Measurements from ENCODE around the gene FITM1. TPM values are rescaled to one million over a fixed set of nuclear protein-coding genes. Genes with fewer than 3 reads are reported as not detected.

Gene FITM1
- total RNA-seq, 4 donors from 2014 or later: 0.27 to 0.67 TPM; not detected in 2

DNA sequence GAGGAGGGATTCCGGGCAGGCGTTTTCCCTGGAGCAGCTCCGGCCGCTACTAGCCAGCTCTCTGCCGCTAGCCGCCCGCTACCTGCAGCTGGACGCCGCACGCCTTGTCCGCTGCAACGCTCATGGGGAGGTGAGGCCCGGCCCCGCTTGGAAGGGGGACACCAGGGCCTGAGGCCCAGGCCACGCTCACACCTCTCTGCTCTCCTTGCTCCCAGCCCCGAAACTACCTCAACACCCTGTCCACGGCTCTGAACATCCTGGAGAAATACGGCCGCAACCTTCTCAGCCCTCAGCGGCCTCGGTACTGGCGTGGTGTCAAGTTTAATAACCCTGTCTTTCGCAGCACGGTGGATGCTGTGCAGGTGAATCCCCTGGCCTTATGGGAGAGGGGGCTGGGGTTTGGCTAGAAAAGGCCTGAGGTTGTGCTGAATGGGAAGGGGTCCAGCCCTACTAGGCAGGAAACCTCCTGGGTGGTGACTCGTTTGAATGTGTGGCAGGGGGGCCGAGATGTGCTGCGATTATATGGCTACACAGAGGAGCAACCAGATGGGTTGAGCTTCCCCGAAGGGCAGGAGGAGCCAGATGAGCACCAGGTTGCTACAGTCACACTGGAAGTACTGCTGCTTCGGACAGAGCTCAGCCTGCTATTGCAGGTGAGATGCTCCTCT lies 17.4 kb downstream of the FITM1 start:
- H3K36me3 ChIP-seq: peaks cover 0 to 46% of the 10 kb centered on the region in 2 donors

GRCh38 chr14:24149302-24149969 lies 19.0 kb downstream of the FITM1 start:
- TF ChIP-seq EP300 (IDR thresholded peaks at IDR 0.05) (no peak), CTCF (IDR thresholded peaks at IDR 0.05) (no peak), POLR2AphosphoS5 (IDR thresholded peaks at IDR 0.05) (no peak), POLR2A (IDR thresholded peaks at IDR 0.05) (no peak)
- no peak for ATAC-seq
- Histone ChIP-seq H3K27me3 (no peaks in the 10 kb centered on the region), H3K4me3 (no peak overlapping the region), H3K36me3 (peaks cover 0 to 61% of the 10 kb centered on the region in 2 donors), H3K27ac (no peak overlapping the region), H3K4me1 (peaks cover 0 to 50% (median 21%) of the 10 kb centered on the region in 3 donors), H3K9me3 (no peaks in the 10 kb centered on the region)
- WGBS, 2 donors (ENCODE audit: low coverage in 1 of 2): 100% methylated on average over 1 of the region's 3 CpGs; no CpG with 5 or more reads in 1 of the 2 donors

More for the DNA sequence above, 17.4 kb downstream of the FITM1 start:
- peak overlapping the region; percentile 69 to 92 for H3K4me3 ChIP-seq
- no peak for ATAC-seq
- no peaks in the 10 kb centered on the region for H3K27me3 ChIP-seq
- TF ChIP-seq CTCF (IDR thresholded peaks at IDR 0.05): no peak
- TF ChIP-seq POLR2A (IDR thresholded peaks at IDR 0.05): no peak
- TF ChIP-seq POLR2AphosphoS5 (IDR thresholded peaks at IDR 0.05): no peak
- no peak for TF ChIP-seq EP300 (IDR thresholded peaks at IDR 0.05)
- H3K9me3 ChIP-seq: no peaks in the 10 kb centered on the region
- WGBS, 2 donors (ENCODE audit: low coverage in 1 of 2): 6 to 10% methylated on average over 2 to 9 of the region's 29 CpGs
- peaks cover 0 to 61% (median 21%) of the 10 kb centered on the region in 3 donors for H3K4me1 ChIP-seq
- H3K27ac ChIP-seq: peak overlapping the region; percentile 78 to 98 (median 91)

GRCh38 chr14:24150061-24150460 lies 19.6 kb downstream of the FITM1 start:
- H3K27ac ChIP-seq: no peak overlapping the region
- no peak for TF ChIP-seq POLR2AphosphoS5 (IDR thresholded peaks at IDR 0.05)
- TF ChIP-seq EP300 (IDR thresholded peaks at IDR 0.05): no peak
- TF ChIP-seq CTCF (IDR thresholded peaks at IDR 0.05): no peak
- no peak for TF ChIP-seq POLR2A (IDR thresholded peaks at IDR 0.05)
- H3K9me3 ChIP-seq: no peaks in the 10 kb centered on the region
- H3K4me3 ChIP-seq: no peak overlapping the region
- peaks cover 0 to 46% (median 21%) of the 10 kb centered on the region in 3 donors for H3K4me1 ChIP-seq
- ATAC-seq: no peak
- peaks cover 0 to 67% of the 10 kb centered on the region in 2 donors for H3K36me3 ChIP-seq
- H3K27me3 ChIP-seq: no peaks in the 10 kb centered on the region
- WGBS, 2 donors (ENCODE audit: low coverage in 1 of 2): 81% methylated on average over 4 of the region's 9 CpGs; no CpG with 5 or more reads in 1 of the 2 donors

DNA sequence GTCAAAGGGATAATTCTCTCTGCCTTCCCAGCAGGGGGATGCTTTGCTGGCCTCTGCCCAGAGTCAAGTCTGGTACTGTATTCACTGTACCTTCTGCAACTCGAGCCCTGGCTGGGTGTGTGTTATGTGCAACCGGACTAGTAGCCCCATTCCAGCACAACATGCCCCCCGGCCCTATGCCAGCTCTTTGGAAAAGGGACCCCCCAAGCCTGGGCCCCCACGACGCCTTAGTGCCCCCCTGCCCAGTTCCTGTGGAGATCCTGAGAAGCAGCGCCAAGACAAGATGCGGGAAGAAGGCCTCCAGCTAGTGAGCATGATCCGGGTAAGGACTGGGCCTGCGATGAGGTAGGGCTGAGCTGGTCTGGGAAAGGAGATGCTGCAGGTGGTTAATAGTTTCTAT lies 20.1 kb downstream of the FITM1 start:
- Histone ChIP-seq H3K9me3 (no peaks in the 10 kb centered on the region), H3K36me3 (peaks cover 0 to 72% of the 10 kb centered on the region in 2 donors), H3K4me3 (no peak overlapping the region), H3K27ac (no peak overlapping the region), H3K4me1 (peaks cover 0 to 40% (median 16%) of the 10 kb centered on the region in 3 donors), H3K27me3 (no peaks in the 10 kb centered on the region)
- 90% methylated on average over 2 of the region's 9 CpGs; no CpG with 5 or more reads in 1 of the 2 donors for WGBS, 2 donors (ENCODE audit: low coverage in 1 of 2)
- ATAC-seq: no peak
- TF ChIP-seq EP300 (IDR thresholded peaks at IDR 0.05) (no peak), CTCF (IDR thresholded peaks at IDR 0.05) (no peak), POLR2AphosphoS5 (IDR thresholded peaks at IDR 0.05) (no peak), POLR2A (IDR thresholded peaks at IDR 0.05) (no peak)
